22Rv1 (cell line): ENCODE results near the gene ABHD15.

ENCODE experiments used
- ZFX ChIP-seq: fragments of 450-650 bp; IDR thresholded peaks from 2 replicates; pipeline ENCODE4 v1.6.1; 2017; ENCODE audit warnings: antibody characterized with exemption, borderline replicate concordance
- TF ChIP-seq, protein P1 (sequence below): fragments of 450-650 bp; IDR thresholded peaks from 2 replicates; pipeline ENCODE4 v1.5.1; 2017; ENCODE audit warnings: mild to moderate bottlenecking

GRCh38 chr17:29591146-29591736, 24.4 kb upstream of the ABHD15 start:
- TF ChIP-seq, protein P1, sequence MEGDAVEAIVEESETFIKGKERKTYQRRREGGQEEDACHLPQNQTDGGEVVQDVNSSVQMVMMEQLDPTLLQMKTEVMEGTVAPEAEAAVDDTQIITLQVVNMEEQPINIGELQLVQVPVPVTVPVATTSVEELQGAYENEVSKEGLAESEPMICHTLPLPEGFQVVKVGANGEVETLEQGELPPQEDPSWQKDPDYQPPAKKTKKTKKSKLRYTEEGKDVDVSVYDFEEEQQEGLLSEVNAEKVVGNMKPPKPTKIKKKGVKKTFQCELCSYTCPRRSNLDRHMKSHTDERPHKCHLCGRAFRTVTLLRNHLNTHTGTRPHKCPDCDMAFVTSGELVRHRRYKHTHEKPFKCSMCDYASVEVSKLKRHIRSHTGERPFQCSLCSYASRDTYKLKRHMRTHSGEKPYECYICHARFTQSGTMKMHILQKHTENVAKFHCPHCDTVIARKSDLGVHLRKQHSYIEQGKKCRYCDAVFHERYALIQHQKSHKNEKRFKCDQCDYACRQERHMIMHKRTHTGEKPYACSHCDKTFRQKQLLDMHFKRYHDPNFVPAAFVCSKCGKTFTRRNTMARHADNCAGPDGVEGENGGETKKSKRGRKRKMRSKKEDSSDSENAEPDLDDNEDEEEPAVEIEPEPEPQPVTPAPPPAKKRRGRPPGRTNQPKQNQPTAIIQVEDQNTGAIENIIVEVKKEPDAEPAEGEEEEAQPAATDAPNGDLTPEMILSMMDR: no peak
- TF ChIP-seq ZFX: no peak
